ENCODE results near the gene EFNA4. TPM values are rescaled to one million over a fixed set of nuclear protein-coding genes. Genes with fewer than 3 reads are reported as not detected.

The EFNA4 gene
- total RNA-seq, 1 experiment from 2014 or later: 8.0 TPM

- in situ Hi-C loops (cut with HindIII; ENCODE audit: low pct_unique_long_range_greater_than_20kb, low sequenced_read_pairs): no loop called here
- DNase-seq (ENCODE audit: low read depth, low spot score): no peak
Measured at GRCh38 chr1:155070721-155071569, 7.4 kb downstream of the EFNA4 start.

More at GRCh38 chr1:155070721-155071569, 7.4 kb downstream of the EFNA4 start:
- POLR2A ChIA-PET: no interaction called here
- CTCF ChIA-PET: interaction anchor here (0.6 kb wide), 1 partner anchor 652 kb away, joined by 5 read pairs; no protein-coding TSS in a partner anchor
- no peaks in the 10 kb centered on the region for H3K36me3 ChIP-seq (ENCODE audit: control insufficient read depth, insufficient read depth, low read length)
- peak overlapping the region; percentile 26 to 48 for H3K4me3 ChIP-seq (ENCODE audit: low read depth in 2 of 2, low read length in 2 of 2)
- no peaks in the 10 kb centered on the region for H3K9me3 ChIP-seq (ENCODE audit: control insufficient read depth, insufficient read depth, low read depth, low read length)
- no TSS peak for BruUV-seq (replicated peaks)
- H3K27ac ChIP-seq (ENCODE audit: low read length): peak overlapping the region; percentile 41; the same call in 1 of the 2 replicates
- no peaks in the 10 kb centered on the region for H3K27me3 ChIP-seq (ENCODE audit: control insufficient read depth, insufficient read depth, low read length)
- ATAC-seq: peak; percentile 84
- intact Hi-C loops (cut with micrococcal nuclease; ENCODE audit: unreplicated experiment): no loop called here
- H3K4me1 ChIP-seq (ENCODE audit: control insufficient read depth, insufficient read depth, low read length): peaks cover 14% of the 10 kb centered on the region
- TF ChIP-seq TCF7L2 (IDR thresholded peaks at IDR 0.05; ENCODE audit: low read depth, low read length) (no peak), SIN3A (IDR thresholded peaks at IDR 0.05; ENCODE audit: borderline replicate concordance, insufficient read depth, low read depth, low read length) (no peak), POLR2AphosphoS5 (IDR thresholded peaks at IDR 0.05; ENCODE audit: low read depth, low read length) (no peak; the same call in 1 of the 2 replicates), REST (IDR thresholded peaks at IDR 0.05; ENCODE audit: insufficient read depth in 1 of 2, low read depth in 2 of 2, low read length in 1 of 2) (no peak), CTCF (IDR thresholded peaks at IDR 0.05) (no peak)
